ENCODE data around the gene TMEM61. TPM values are rescaled to one million over a fixed set of nuclear protein-coding genes. Genes with fewer than 3 reads are reported as not detected.
"Not testable (repeated sequence)": the region's sequence is repeated elsewhere in the genome, so short reads cannot be mapped to it uniquely, and the experiment has no call there.

The TMEM61 gene
- total RNA-seq, 1 donor from 2014 or later = not detected

DNA sequence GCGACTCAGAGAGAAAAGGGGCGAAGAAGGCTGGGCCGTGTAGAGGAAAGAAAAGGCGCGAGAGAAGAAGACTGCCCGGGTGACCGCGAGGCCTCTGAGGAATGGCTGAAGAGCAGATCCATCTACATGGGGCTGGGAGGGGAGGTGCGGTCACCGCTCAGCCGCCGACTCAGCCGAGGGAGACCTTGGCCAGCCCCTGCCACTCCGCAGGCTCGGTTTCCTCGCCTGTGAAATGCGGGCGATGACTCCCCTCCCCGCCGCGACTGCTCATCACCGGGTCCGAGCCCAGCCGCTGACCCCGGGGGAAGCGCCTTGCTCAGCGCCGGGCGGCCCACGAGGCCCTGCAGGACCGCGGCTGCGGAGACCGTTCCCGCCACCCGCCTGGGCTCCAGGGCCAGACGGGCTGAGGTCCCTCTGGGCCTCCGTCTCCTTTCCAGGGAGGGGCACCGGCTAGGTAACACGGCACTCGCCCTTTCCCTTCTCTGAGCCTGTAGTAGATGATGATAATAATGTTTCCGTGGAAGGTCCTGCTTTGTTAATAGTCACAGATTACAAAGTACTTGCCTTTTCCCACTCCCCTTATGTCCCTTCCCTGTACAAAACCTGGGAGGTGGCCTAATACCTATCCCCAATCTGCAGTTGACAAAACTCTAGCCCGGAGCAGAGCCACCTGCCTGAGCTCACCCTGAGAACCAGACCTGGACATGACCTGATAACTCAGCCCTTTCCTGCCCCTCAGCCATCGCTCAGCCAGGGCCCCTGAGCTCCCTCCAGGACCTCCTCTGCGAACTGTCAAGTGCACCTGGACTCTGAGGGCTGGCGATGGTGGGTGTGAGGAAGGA is 16.7 kb downstream of the TMEM61 start:
- no peak for DNase-seq (ENCODE audit: low spot score)
- intact Hi-C loops (cut with DNase I) = loop anchor here (2.0 kb wide), 1 partner anchor 46 kb away; no protein-coding TSS in a partner anchor

DNA sequence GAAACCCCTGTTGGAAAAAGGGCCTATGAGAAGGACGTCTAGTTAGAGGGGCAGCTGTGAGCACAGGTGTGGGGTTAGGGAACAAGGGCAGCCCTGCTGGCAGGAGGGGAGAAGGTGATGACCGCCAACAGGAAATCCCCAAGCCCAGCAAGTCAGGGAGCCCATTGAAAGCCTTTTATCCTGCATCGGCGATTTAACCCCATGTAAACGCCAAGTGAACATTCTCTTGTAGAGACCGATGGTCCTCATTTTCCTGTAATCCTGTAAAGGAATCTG is 17.2 kb downstream of the TMEM61 start:
- no peak for DNase-seq (ENCODE audit: low spot score)
- intact Hi-C loops (cut with DNase I) = loop anchor here (2.0 kb wide), 1 partner anchor 47 kb away; no protein-coding TSS in a partner anchor

DNA sequence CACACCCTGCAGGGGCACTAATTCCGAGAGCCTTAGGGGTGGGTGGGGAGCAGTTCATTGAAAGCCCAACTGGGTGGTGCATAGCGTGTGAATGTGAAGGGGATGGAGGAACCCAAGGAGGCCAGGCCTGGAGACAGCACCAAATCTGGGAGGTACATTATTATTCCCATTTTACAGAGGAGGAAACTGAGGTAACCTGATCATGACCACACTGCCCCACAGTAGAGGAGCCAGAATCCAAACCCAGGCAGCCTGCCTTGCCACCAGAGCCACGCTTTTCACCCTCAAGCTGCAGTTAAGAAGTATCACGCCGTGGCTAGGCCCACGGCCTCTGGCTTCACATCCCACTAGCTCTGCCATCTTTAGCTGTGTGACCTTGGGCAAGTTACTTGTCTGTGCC is 17.7 kb downstream of the TMEM61 start:
- intact Hi-C loops (cut with DNase I) = no loop called here
- DNase-seq (ENCODE audit: low spot score) = no peak

DNA sequence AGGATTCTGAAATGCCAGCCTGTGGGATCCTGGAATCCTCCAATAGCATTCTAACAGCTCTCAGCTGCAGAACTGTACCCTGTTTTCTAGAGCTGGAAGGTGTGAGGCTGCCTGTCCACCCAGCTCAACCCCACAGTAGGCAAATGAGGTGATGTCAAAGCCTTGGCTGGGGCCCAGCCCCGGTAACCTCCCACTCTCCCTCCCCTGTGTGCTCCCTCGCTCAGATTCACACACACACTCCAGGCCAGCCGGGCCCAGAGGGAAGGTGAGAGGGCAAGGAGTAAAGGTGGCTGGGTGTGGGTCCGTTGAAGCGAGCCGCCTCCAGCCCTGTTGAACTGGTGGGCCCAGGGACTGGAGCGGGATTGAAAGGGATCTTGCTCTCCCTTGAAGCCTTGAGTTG is 18.2 kb downstream of the TMEM61 start, which contains the start of gene BSND:
TSS of gene BSND (plus strand) at position 257 of the 400 bp plus-strand sequence. CDS start 254 bp downstream, outside the sequence.
- no peak for DNase-seq (ENCODE audit: low spot score)
- intact Hi-C loops (cut with DNase I) = no loop called here

DNA sequence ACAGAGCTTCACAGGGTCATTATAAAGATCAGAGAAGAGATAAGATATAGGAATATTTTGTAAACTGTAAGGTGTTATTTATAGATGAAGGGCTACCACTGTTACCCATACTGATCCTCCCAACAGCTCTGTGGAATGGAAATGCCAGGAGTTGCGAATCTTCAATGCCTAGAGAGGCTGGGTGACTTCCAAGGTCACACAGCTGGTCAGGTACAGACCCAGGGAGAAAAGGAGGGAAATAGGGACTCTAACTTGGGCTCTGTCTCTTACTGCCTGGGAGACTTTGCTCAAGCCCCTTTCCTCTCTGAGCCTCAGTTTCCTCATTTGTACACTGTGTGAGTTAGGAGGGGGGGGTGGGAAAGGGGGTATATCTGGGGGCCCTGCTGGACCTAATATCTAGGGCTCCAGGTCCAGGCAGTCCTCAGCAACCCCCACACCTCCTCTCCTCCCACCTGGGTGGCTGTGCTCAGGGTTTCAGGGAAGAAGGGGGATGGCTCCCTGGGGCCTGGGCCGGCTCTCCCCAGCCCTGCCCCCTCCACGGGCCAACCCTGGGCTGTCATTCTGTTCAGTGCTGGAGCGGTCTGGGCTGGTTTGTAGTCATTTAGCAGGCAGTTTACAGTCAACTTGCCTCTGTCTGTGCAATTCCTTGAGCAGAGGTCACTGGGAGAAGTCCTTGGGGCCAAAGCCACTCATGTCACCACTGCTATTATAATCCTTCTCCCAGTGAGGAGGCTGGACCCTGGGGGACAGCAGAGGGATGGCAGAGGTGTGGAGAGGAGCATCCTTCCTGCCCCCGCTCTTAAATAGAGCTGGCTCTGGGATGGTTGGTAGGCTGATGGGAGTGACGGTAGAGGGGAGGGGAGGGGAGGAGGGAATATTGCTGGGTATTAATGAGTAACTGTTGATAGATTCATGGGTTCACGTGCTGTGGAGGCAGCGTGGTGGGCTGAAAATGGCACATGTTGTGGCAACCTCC is 20.0 kb downstream of the TMEM61 start:
- intact Hi-C loops (cut with DNase I) = no loop called here
- DNase-seq (ENCODE audit: low spot score) = no peak

DNA sequence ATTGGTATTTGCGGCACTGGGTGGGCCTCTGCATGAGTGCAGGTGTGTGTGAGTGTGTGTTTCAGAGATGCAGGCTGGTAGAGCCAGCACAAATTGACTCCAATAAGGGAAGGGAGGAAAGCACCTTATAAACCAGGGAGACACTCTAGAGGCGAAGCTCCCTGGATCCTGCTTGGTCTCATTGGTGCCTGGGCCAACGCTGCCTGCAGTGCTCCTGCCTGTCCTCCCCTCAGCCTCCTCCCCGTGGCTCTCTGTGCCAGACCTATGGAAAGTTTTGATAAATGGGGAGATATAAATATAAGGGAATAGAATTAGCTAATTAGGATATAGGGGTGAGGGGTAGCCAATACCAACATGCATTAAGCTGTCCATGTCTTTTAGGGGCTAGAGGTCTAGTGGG is 20.9 kb downstream of the TMEM61 start:
- DNase-seq (ENCODE audit: low spot score) = no peak
- intact Hi-C loops (cut with DNase I) = no loop called here

DNA sequence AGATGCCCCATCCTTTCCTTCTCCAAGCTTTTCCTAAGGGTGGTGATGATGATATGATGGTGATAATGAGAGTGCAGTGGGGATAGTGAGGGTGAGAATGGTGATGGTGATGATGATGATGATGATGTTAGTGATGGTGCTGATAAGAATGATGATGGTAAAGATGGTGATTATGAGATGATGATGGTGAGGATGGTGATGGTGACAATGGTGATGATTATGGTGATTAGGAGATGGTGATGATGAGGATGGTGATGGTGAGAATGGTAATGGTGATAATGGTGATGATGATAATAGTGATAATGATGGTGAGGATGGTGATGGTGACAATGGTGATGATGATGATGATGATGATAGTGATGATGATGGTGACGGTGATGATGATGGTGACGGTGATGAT is 22.3 kb downstream of the TMEM61 start:
- intact Hi-C loops (cut with DNase I) = no loop called here
- no peak for DNase-seq (ENCODE audit: low spot score)

DNA sequence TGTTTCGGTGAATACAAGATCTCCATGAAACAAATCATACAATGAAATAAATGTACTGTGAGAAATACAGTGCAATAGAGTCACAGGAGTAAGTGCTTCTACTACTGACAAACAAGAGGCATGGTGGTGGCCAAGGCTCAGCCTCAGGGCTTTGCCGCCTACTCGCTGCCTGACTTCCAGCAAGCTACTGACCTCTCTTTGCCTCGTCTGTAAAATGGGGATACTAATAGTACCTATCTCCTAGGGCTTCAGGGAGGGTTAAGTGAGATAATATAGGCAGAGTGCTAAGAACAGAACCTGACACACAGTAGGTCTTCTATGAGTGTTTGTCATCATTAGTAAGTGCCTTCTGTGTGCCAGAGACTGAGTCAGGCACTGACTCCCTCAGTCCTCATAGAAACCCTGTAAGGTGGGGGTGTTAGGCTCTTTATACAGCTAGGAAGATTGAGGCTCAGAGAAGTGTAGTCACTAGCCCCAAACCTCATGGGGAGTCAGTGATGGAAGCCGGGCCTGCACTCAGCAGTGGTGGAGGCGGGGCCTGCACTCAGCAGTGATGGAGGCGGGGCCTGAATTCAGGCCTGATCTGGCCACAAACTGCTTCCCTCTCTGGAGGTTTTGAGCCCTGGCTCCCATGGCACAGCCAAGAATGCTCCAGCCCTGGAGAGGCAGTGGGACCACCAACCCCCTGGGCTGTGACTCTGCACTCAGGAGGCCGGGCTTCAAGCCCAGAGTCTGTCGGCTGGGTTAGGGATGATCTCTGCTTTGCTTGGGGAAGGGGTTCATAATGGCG is 25.1 kb downstream of the TMEM61 start:
- intact Hi-C loops (cut with DNase I) = no loop called here
- DNase-seq (ENCODE audit: low spot score) = no peak

DNA sequence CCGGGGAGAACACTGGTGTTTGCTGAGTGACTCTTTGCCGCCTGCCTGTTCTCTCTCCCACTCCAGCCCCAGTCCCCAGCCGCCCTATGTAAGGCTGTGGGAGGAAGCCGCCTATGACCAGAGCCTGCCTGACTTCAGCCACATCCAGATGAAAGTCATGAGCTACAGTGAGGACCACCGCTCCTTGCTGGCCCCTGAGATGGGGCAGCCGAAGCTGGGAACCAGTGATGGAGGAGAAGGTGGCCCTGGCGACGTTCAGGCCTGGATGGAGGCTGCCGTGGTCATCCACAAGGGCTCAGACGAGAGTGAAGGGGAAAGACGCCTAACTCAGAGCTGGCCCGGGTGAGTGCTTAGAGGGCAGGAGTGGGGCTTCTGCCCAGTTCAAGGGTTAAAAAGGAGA is 26.5 kb downstream of the TMEM61 start:
- no peak for DNase-seq (ENCODE audit: low spot score)
- intact Hi-C loops (cut with DNase I) = no loop called here

DNA sequence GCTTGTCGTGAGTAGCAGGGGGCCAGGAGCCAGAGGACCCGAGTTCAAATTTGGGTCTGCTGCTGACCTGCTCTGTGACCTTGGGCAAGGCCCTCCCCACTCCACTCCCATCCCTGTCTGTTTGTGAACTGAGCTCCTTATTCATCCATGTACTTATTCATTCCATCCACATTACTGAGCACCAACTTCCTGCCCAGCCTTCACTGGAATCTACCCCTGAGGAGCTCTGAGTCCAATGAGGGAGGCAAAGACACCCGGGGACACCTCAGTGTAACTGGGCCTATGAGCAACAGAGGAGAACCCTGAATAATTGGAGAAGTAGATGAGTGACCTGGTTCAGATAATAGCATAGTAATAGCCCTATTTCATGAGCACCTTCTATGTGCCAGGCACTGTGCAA is 27.2 kb downstream of the TMEM61 start:
- intact Hi-C loops (cut with DNase I) = no loop called here
- no peak for DNase-seq (ENCODE audit: low spot score)

DNA sequence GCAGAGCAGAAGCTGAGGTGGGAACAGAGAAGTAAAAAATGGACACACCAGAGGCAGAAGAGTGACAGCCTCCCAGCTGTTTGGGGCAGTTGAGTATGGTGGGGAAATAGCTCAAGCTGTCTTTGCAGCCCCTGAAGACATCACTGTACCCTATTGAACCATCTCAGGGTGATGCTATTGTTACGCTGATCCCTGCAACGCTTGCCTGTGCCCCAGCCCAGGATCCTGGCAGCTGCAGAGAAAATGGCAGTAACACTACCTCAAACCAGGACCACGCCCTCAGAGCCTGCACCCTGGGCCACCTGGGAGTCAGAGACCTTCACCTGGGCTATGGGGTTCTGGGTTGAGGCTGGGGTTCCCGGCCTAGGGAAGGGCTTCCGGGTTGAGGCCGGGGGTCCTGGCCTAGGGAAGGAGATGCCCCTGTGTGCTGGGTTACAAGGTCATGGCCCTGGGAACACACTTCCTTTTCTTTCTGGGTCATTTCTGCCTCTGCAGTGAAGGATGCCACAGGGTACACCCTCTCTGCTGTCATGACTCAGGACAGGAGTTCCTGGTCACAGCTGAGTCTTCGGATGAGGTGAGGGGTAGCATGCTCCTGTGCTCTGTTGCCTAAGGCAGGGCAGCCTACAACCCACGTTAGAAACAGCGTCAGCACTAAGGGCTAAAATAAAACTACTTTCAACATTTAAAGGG is 29.9 kb downstream of the TMEM61 start:
- intact Hi-C loops (cut with DNase I) = no loop called here

DNA sequence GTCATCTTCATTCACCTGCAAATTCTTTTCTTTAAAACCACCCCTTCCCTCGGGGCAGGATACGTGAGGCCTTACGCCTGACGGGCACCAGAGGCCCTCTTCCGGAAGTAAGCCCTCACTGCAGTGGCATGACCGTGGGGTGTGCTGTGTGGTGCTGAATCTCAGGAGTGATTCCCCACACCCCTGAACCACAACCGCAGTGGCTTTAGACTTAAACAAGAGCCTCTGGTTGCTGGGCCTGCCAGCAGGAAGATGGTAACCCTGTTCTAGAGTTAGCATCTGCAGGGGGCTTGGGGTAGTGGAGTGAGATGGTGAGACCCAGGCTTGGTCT is 30.4 kb downstream of the TMEM61 start:
- intact Hi-C loops (cut with DNase I) = no loop called here

More for the DNA sequence above, 29.9 kb downstream of the TMEM61 start:
- DNase-seq (ENCODE audit: low spot score) = no peak

DNA sequence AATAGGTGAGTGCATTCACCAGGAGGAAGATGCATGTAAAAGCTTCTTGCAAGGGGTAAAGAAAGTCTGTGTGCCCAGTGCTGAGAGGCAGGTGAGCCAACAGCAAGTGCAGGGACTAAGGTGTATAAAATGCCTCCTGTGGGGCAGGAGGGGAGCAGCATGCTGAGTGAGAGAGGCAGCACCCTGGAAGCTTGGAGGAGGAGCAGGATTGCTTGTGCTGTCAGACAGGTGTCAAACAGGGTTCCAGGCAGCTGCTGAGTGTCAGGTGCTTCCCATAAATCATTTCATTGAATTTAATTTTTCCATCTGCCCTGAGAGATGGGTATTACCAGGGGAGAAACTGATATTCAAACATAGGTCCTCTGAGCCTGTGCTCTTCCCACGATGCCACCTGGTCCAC is 32.2 kb downstream of the TMEM61 start:
- intact Hi-C loops (cut with DNase I) = no loop called here

More for the DNA sequence above, 30.4 kb downstream of the TMEM61 start:
- DNase-seq (ENCODE audit: low spot score) = no peak

DNA sequence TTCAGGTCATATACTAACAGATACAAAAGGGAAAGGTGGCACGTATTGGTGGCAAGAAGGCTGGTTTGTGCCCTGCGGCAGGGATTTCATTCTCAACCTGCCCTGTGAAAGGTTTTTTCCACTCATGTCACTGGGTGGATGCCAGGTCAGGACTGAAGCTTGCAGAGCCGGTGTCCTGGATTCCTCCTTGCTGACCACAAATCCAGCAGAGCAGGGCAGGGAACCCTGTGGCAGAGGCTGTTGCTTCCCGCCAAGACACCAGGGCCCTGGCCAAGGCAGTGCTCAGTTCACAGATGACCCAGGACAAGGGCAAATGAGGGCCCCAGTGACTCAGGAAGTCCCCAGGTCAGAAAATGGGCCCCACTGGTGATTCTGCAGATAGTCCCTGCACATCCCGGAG is 34.7 kb downstream of the TMEM61 start:
- no peak for DNase-seq (ENCODE audit: low spot score)
- intact Hi-C loops (cut with DNase I) = no loop called here

More for the DNA sequence above, 32.2 kb downstream of the TMEM61 start:
- no peak for DNase-seq (ENCODE audit: low spot score)

DNA sequence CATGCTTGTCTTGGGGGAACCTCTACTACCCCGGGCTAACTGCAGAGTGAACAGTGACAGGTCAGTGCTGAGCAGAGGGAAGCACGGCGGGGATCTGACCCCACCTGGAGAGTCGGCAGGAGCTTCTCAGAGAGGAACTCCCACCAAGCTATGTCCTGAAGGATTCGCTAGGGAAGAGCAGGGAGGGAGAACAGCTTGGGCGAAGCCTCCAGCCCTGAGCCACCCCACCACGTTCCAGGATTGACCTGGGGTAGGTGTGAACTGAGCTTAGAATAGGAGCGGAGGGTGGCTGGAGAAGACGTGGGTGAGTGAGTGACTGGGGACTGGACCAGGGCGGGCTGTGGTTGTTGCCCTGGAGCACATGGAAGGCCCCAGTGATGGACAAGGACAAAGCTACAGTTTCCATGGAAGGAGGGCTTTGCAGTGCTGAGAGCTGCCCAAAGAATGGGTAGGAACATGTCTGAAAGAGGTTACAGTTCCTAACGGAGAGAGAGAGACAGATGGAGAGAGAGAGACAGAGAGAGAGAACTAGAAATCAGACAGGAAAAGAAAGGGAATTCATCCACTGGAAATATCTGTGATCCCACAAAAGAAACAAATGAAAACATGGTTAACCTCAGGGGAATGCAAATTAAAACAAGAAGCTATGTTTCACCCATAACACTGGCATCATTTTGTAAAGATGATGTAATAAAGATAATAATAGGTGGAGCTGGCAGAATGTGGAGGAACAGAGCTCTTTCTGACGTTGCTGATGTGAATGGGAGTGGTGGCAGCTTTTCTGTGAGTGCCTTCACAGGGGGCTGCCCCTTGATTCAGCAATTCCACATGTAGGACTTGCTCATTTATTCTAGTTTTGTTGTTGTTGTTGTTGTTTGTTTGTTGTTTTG is 35.5 kb downstream of the TMEM61 start:
- intact Hi-C loops (cut with DNase I) = no loop called here
- no peak for DNase-seq (ENCODE audit: low spot score)

DNA sequence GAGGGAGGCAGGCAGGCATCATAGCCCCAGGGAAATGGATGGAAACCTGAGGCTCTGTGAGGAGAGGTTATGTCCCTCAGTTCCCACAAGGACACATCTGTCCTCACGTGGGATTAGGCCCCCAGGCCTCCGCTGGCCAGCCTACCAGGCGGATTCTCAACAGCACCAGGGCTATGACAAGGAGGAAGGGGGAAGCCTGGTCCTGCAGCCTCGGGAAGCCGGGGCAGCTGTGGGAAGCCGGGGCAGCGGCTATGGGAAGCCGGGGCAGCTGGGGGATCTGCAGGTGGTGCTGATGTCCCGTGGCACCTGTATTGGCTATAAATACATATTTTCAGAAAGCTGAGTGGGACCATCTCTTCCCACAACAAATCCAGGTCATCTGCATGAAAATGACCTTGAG is 38.0 kb downstream of the TMEM61 start:
- no peak for DNase-seq (ENCODE audit: low spot score)
- intact Hi-C loops (cut with DNase I) = no loop called here

DNA sequence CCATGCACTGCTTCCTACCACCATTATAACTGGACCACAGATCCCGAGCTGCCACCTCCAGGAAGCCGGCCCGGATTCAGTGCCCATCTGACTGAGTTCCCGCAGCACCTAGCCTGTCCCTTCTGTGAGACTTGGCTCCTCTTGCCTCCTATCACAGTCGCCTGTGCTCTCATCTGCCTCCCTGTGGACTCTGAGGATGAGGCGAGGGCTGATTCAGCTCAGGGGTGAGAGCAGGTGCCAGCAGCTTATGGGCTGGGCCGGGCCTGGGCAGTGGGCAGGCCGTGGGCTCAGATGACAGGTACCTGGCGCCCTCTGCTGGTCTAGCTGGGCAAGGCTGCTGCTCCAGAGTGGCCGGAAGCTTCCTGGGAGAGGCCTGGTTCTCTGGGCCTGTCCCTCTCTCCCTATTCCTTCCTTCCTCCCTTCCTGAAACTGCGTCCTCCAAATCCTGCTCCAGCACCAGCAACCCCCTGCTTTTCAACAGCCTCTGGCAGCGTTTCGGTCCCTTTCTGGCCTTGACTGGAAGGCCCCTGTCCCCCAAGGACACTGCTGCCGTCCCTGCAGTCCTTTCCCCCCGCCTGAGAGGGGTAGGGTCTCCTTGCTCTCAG is 41.6 kb downstream of the TMEM61 start:
- DNase-seq (ENCODE audit: low spot score) = peak; percentile 86
- intact Hi-C loops (cut with DNase I) = loop anchor here (2.0 kb wide), 1 partner anchor 71 kb away; no protein-coding TSS in a partner anchor

DNA sequence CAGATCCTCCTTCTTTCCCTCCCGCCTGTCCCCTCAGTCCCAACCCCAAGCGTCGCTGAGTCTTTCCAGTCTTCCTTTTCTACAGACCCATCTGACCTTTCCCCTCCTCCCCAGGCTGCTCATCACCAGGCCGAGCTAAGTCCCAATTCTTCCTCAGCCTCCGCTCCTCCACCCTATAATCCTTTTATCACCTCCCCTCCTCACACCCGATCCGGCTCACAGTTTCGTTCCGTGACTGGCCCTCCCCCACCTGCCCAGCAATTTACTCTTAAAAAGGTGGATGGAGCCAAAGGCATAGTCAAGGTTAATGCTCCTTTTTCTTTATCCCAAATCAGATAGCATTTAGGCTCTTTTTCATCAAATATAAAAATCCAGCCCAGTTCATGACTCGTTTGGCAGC is 43.7 kb downstream of the TMEM61 start:
- intact Hi-C loops (cut with DNase I); DNase-seq (ENCODE audit: low spot score): not testable (repeated sequence)

Measured in cardiac septum (tissue), 1 donor.